ENCODE results near the gene CRISP3.
"Not testable (repeated sequence)": the region's sequence is repeated elsewhere in the genome, so short reads cannot be mapped to it uniquely, and the experiment has no call there.

The CRISP3 gene

GRCh38 chr6:49732781-49733180, 11.4 kb downstream of the CRISP3 start:
- H3K27ac ChIP-seq = no peak overlapping the region
- no peak for TF ChIP-seq ZFX (IDR thresholded peaks at IDR 0.05)
- no peak for TF ChIP-seq CTCF (conservative IDR thresholded peaks at IDR 0.05)

- TF ChIP-seq CTCF (conservative IDR thresholded peaks at IDR 0.05) (no peak), ZFX (IDR thresholded peaks at IDR 0.05) (no peak)
- H3K27ac ChIP-seq = no peak overlapping the region
Observed at GRCh38 chr6:49730251-49730650, 13.9 kb downstream of the CRISP3 start.

- not testable (repeated sequence) for H3K27ac ChIP-seq
Observed at GRCh38 chr6:49723917-49724316, 20.3 kb downstream of the CRISP3 start.

- TF ChIP-seq CTCF (conservative IDR thresholded peaks at IDR 0.05) = no peak
- TF ChIP-seq ZFX (IDR thresholded peaks at IDR 0.05) = no peak
- H3K27ac ChIP-seq = no peak overlapping the region
Observed at GRCh38 chr6:49721297-49721696, 22.9 kb downstream of the CRISP3 start.

GRCh38 chr6:49720372-49720771, 23.8 kb downstream of the CRISP3 start:
- H3K27ac ChIP-seq = no peak overlapping the region
- TF ChIP-seq ZFX (IDR thresholded peaks at IDR 0.05) = no peak
- TF ChIP-seq CTCF (conservative IDR thresholded peaks at IDR 0.05) = no peak

- TF ChIP-seq ZFX (IDR thresholded peaks at IDR 0.05) (no peak), CTCF (conservative IDR thresholded peaks at IDR 0.05) (no peak)
- H3K27ac ChIP-seq = no peak within 1 kb of the TSS
Observed at GRCh38 chr6:49713346-49713745, 30.8 kb downstream of the CRISP3 start, which contains the start of gene CRISP2. Gene CRISP2 (minus strand): TSS chr6:49713543. CDS start chr6:49709196, 4,347 bp downstream.

- no peak for TF ChIP-seq ZFX (IDR thresholded peaks at IDR 0.05)
- TF ChIP-seq CTCF (conservative IDR thresholded peaks at IDR 0.05) = no peak
Observed at GRCh38 chr6:49698478-49698877, 45.7 kb downstream of the CRISP3 start.

GRCh38 chr6:49693512-49693911, 50.7 kb downstream of the CRISP3 start:
- no peak for TF ChIP-seq ZFX (IDR thresholded peaks at IDR 0.05)
- no peak for TF ChIP-seq CTCF (conservative IDR thresholded peaks at IDR 0.05)
- H3K27ac ChIP-seq = no peak overlapping the region

More at GRCh38 chr6:49698478-49698877, 45.7 kb downstream of the CRISP3 start:
- H3K27ac ChIP-seq = no peak overlapping the region
